Thyroid gland (tissue), 4 donors: Measurements from ENCODE around the gene DDC.

ENCODE experiments used
- POLR2A ChIP-seq, 2 donors: fragments of 450-650 bp; IDR thresholded peaks; one replicate each; pipeline ENCODE4 v1.6.1; 2017; ENCODE audit warnings: antibody characterized with exemption in 2 of 2, mild to moderate bottlenecking in 2 of 2, moderate library complexity in 1 of 2
- TF ChIP-seq, protein P1 (sequence below), 6 experiments: fragments of 200-600 bp in 3 of 6; fragments of 450-650 bp in 3 of 6; sonication (generic) in 3 of 6; IDR thresholded peaks; one replicate each; pipeline ENCODE4 v1.5.1; 2016 to 2019; ENCODE audit warnings: antibody characterized with exemption in 6 of 6, mild to moderate bottlenecking in 2 of 6, inconsistent platforms in 1 of 6, moderate library complexity in 1 of 6

DNA sequence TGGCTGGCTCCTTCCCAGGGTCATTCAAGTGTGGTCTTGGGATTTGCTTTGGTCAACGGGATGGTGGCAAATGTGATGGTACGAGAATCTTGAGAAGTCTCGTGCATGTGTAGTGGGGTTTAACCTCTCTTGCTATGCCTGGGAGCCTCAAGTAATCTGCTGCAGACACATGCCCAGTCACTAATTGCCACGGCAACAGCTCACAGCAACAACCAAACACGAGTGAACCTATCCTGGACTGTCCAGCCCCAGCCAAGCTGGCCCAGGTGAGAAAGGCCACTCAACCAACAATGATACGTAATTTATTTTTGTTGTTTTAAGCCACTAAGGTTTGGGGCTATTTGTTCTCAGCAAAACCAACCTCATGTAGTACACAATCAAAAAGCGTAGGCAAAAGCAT is 38.1 kb upstream of the DDC start:
- TF ChIP-seq, protein P1, sequence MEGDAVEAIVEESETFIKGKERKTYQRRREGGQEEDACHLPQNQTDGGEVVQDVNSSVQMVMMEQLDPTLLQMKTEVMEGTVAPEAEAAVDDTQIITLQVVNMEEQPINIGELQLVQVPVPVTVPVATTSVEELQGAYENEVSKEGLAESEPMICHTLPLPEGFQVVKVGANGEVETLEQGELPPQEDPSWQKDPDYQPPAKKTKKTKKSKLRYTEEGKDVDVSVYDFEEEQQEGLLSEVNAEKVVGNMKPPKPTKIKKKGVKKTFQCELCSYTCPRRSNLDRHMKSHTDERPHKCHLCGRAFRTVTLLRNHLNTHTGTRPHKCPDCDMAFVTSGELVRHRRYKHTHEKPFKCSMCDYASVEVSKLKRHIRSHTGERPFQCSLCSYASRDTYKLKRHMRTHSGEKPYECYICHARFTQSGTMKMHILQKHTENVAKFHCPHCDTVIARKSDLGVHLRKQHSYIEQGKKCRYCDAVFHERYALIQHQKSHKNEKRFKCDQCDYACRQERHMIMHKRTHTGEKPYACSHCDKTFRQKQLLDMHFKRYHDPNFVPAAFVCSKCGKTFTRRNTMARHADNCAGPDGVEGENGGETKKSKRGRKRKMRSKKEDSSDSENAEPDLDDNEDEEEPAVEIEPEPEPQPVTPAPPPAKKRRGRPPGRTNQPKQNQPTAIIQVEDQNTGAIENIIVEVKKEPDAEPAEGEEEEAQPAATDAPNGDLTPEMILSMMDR (IDR thresholded peaks at IDR 0.05) = no peak
- no peak for TF ChIP-seq POLR2A (IDR thresholded peaks at IDR 0.05)
